Measurements from ENCODE around the gene INTS15.

DNA sequence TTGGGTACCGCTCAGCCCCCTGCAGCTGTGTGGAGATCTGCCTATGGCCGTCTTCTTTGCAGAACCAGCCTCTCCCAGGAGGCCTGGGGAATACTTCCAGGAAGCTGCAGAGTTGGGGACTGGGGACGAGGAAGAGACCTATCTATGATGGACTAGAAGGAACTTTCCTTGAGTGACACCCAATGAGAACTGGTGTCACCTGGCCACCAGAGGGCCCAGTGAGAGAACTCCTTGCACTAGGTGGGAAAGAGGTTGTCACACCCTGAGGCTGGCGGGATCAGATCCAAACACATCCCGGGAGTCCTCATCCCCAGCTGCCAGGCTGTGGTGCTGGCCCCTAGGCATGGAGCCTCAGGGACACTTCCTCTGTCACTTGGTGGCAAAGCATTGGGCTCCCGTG lies 33.6 kb upstream of the INTS15 start:
- TF ChIP-seq, protein P1, sequence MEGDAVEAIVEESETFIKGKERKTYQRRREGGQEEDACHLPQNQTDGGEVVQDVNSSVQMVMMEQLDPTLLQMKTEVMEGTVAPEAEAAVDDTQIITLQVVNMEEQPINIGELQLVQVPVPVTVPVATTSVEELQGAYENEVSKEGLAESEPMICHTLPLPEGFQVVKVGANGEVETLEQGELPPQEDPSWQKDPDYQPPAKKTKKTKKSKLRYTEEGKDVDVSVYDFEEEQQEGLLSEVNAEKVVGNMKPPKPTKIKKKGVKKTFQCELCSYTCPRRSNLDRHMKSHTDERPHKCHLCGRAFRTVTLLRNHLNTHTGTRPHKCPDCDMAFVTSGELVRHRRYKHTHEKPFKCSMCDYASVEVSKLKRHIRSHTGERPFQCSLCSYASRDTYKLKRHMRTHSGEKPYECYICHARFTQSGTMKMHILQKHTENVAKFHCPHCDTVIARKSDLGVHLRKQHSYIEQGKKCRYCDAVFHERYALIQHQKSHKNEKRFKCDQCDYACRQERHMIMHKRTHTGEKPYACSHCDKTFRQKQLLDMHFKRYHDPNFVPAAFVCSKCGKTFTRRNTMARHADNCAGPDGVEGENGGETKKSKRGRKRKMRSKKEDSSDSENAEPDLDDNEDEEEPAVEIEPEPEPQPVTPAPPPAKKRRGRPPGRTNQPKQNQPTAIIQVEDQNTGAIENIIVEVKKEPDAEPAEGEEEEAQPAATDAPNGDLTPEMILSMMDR (IDR thresholded peaks at IDR 0.05) = no peak; the same call in 1 of the 2 replicates
- TF ChIP-seq GATA2 (CRISPR knock-in tag; IDR thresholded peaks at IDR 0.05) = no peak
- TF ChIP-seq SIN3A (IDR thresholded peaks at IDR 0.05; ENCODE audit: borderline replicate concordance, low read depth, low read length) = no peak
- no peak for TF ChIP-seq CHD2 (IDR thresholded peaks at IDR 0.05; ENCODE audit: low read length, partially characterized antibody)
- TF ChIP-seq POLR2AphosphoS5 (IDR thresholded peaks at IDR 0.05; ENCODE audit: low read depth, low read length) = no peak
- TF ChIP-seq, protein P2, sequence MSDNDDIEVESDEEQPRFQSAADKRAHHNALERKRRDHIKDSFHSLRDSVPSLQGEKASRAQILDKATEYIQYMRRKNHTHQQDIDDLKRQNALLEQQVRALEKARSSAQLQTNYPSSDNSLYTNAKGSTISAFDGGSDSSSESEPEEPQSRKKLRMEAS (IDR thresholded peaks at IDR 0.05; ENCODE audit: low read depth) = no peak
- TF ChIP-seq EP300 (IDR thresholded peaks at IDR 0.05; ENCODE audit: borderline replicate concordance in 1 of 2, low read depth in 1 of 2, low read length in 1 of 2) = no peak
- TF ChIP-seq, protein P3, sequence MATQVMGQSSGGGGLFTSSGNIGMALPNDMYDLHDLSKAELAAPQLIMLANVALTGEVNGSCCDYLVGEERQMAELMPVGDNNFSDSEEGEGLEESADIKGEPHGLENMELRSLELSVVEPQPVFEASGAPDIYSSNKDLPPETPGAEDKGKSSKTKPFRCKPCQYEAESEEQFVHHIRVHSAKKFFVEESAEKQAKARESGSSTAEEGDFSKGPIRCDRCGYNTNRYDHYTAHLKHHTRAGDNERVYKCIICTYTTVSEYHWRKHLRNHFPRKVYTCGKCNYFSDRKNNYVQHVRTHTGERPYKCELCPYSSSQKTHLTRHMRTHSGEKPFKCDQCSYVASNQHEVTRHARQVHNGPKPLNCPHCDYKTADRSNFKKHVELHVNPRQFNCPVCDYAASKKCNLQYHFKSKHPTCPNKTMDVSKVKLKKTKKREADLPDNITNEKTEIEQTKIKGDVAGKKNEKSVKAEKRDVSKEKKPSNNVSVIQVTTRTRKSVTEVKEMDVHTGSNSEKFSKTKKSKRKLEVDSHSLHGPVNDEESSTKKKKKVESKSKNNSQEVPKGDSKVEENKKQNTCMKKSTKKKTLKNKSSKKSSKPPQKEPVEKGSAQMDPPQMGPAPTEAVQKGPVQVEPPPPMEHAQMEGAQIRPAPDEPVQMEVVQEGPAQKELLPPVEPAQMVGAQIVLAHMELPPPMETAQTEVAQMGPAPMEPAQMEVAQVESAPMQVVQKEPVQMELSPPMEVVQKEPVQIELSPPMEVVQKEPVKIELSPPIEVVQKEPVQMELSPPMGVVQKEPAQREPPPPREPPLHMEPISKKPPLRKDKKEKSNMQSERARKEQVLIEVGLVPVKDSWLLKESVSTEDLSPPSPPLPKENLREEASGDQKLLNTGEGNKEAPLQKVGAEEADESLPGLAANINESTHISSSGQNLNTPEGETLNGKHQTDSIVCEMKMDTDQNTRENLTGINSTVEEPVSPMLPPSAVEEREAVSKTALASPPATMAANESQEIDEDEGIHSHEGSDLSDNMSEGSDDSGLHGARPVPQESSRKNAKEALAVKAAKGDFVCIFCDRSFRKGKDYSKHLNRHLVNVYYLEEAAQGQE (IDR thresholded peaks at IDR 0.05; ENCODE audit: low read depth, low read length) = no peak
